Measurements from ENCODE around the gene CLIC4. TPM values are rescaled to one million over a fixed set of nuclear protein-coding genes. Genes with fewer than 3 reads are reported as not detected.

CLIC4 gene
- total RNA-seq, 1 experiment from 2014 or later = 123 TPM

GRCh38 chr1:24881034-24881433, 135.8 kb downstream of the CLIC4 start:
- no TSS peak for BruUV-seq (replicated peaks)
- no peak for TF ChIP-seq CTCF (conservative IDR thresholded peaks at IDR 0.05)
- TF ChIP-seq EZH2 (IDR thresholded peaks at IDR 0.05; ENCODE audit: low read depth) = no peak
- Histone ChIP-seq H4K20me1 (ENCODE audit: insufficient read depth) (no peaks in the 10 kb centered on the region), H3K9me3 (ENCODE audit: insufficient read depth, low read depth) (no peaks in the 10 kb centered on the region), H2AFZ (no peak overlapping the region), H3K79me2 (ENCODE audit: low read depth) (no peaks in the 10 kb centered on the region), H3F3A (ENCODE audit: insufficient read depth, low read depth) (no peaks in the 10 kb centered on the region), H3K4me2 (no peak overlapping the region), H3K27ac (no peak overlapping the region), H3K9me2 (ENCODE audit: insufficient read depth) (no peaks in the 10 kb centered on the region), H3K36me3 (ENCODE audit: low read depth) (no peaks in the 10 kb centered on the region), H3K4me1 (replicated peaks; ENCODE audit: insufficient read depth) (no peaks in the 10 kb centered on the region), H3K4me3 (no peak overlapping the region), H3K27me3 (ENCODE audit: insufficient read depth, low read depth) (no peaks in the 10 kb centered on the region)
- no peak for DNase-seq
- intact Hi-C loops (cut with micrococcal nuclease; ENCODE audit: unreplicated experiment) = no loop called here
- CTCF ChIA-PET = no interaction called here
- POLR2A ChIA-PET (ENCODE audit: unreplicated experiment) = no interaction called here

DNA sequence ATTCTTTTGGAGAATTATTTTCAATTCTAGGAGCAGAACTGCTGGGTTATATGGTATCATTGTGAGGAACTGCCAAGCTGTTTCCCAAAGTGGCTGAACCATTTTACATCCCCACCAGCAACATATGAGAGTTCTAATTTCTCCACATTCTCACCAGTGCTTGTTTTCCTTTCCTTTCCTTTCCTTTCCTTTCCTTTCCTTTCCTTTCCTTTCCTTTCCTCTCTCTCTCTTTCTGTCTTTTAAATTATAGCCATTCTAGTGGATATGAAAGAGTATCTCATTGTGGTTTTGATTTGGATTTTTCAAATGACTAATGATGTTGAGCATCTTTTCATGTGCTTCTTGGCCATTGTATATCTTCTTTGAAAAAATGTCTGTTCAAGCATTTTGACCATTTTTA, 139.5 kb downstream of the CLIC4 start:
- Histone ChIP-seq H3K36me3 (ENCODE audit: low read depth) (no peaks in the 10 kb centered on the region), H3K79me2 (ENCODE audit: low read depth) (no peaks in the 10 kb centered on the region), H3K4me1 (replicated peaks; ENCODE audit: insufficient read depth) (no peaks in the 10 kb centered on the region), H3K4me2 (no peak overlapping the region), H3K27ac (no peak overlapping the region), H4K20me1 (ENCODE audit: insufficient read depth) (no peaks in the 10 kb centered on the region), H3F3A (ENCODE audit: insufficient read depth, low read depth) (no peaks in the 10 kb centered on the region), H3K9me2 (ENCODE audit: insufficient read depth) (no peaks in the 10 kb centered on the region), H3K4me3 (no peak overlapping the region), H3K27me3 (ENCODE audit: insufficient read depth, low read depth) (no peaks in the 10 kb centered on the region), H3K9me3 (ENCODE audit: insufficient read depth, low read depth) (no peaks in the 10 kb centered on the region), H2AFZ (no peak overlapping the region)
- CTCF ChIA-PET = no interaction called here
- no TSS peak for BruUV-seq (replicated peaks)
- TF ChIP-seq EZH2 (IDR thresholded peaks at IDR 0.05; ENCODE audit: low read depth) (no peak), CTCF (conservative IDR thresholded peaks at IDR 0.05) (no peak)
- DNase-seq = no peak
- intact Hi-C loops (cut with micrococcal nuclease; ENCODE audit: unreplicated experiment) = no loop called here
- POLR2A ChIA-PET (ENCODE audit: unreplicated experiment) = no interaction called here

- no peak for DNase-seq
- no peak overlapping the region for H3K4me3 ChIP-seq
- H3K9me2 ChIP-seq (ENCODE audit: insufficient read depth) = no peaks in the 10 kb centered on the region
- H3K4me2 ChIP-seq = no peak overlapping the region
- POLR2A ChIA-PET (ENCODE audit: unreplicated experiment) = no interaction called here
- intact Hi-C loops (cut with micrococcal nuclease; ENCODE audit: unreplicated experiment) = no loop called here
- no peaks in the 10 kb centered on the region for H3K4me1 ChIP-seq (replicated peaks; ENCODE audit: insufficient read depth)
- H4K20me1 ChIP-seq (ENCODE audit: insufficient read depth) = no peaks in the 10 kb centered on the region
- no peaks in the 10 kb centered on the region for H3K36me3 ChIP-seq (ENCODE audit: low read depth)
- no peaks in the 10 kb centered on the region for H3F3A ChIP-seq (ENCODE audit: insufficient read depth, low read depth)
- no peak overlapping the region for H2AFZ ChIP-seq
- CTCF ChIA-PET = no interaction called here
- BruUV-seq (replicated peaks) = no TSS peak
- no peaks in the 10 kb centered on the region for H3K27me3 ChIP-seq (ENCODE audit: insufficient read depth, low read depth)
- H3K79me2 ChIP-seq (ENCODE audit: low read depth) = no peaks in the 10 kb centered on the region
- no peaks in the 10 kb centered on the region for H3K9me3 ChIP-seq (ENCODE audit: insufficient read depth, low read depth)
- H3K27ac ChIP-seq = no peak overlapping the region
- no peak for TF ChIP-seq CTCF (conservative IDR thresholded peaks at IDR 0.05)
- TF ChIP-seq EZH2 (IDR thresholded peaks at IDR 0.05; ENCODE audit: low read depth) = no peak
These were observed 141.0 kb downstream of the CLIC4 start for GRCh38 chr1:24886241-24886640.
